Muscle of arm (tissue), 14 donors: ENCODE results near the gene MATR3. TPM values are rescaled to one million over a fixed set of nuclear protein-coding genes. Genes with fewer than 3 reads are reported as not detected.

Source experiments
- DNase-seq: peaks from one replicate; pipeline ENCODE4 v3.0.0-alpha.2; 2013
- long read RNA-seq, 11 donors: transcript quantifications; one replicate each; lab custom pipeline, GENCODE V29; 2026
- polyA plus RNA-seq, 12 donors: library from polyadenylated mRNA; unstranded; fragments of 120-200 nt; gene quantifications; one replicate each; pipeline ENCODE4 v1.2.1, GENCODE V29; 2013; ENCODE audit not compliant: insufficient read length in 12 of 12

MATR3 gene, protein sequence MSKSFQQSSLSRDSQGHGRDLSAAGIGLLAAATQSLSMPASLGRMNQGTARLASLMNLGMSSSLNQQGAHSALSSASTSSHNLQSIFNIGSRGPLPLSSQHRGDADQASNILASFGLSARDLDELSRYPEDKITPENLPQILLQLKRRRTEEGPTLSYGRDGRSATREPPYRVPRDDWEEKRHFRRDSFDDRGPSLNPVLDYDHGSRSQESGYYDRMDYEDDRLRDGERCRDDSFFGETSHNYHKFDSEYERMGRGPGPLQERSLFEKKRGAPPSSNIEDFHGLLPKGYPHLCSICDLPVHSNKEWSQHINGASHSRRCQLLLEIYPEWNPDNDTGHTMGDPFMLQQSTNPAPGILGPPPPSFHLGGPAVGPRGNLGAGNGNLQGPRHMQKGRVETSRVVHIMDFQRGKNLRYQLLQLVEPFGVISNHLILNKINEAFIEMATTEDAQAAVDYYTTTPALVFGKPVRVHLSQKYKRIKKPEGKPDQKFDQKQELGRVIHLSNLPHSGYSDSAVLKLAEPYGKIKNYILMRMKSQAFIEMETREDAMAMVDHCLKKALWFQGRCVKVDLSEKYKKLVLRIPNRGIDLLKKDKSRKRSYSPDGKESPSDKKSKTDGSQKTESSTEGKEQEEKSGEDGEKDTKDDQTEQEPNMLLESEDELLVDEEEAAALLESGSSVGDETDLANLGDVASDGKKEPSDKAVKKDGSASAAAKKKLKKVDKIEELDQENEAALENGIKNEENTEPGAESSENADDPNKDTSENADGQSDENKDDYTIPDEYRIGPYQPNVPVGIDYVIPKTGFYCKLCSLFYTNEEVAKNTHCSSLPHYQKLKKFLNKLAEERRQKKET
- polyA plus RNA-seq = 100 to 1,000 TPM in 11 of 12 donors, not detected in 1; 259 to 407 (median 356) TPM
- long read RNA-seq, donor 1, full-length matches to known transcripts = 18 of 214 reads
- long read RNA-seq, donor 1, partial matches to known transcripts = 196 of 214 reads
- long read RNA-seq, donor 1, other reads (novel, unspliced or antisense) = 0 of 214 reads
- long read RNA-seq, donor 2, full-length matches to known transcripts = 45 of 266 reads
- long read RNA-seq, donor 2, partial matches to known transcripts = 221 of 266 reads
- long read RNA-seq, donor 2, other reads (novel, unspliced or antisense) = 0 of 266 reads
- long read RNA-seq, donor 3, full-length matches to known transcripts = 11 of 132 reads
- long read RNA-seq, donor 3, partial matches to known transcripts = 121 of 132 reads
- long read RNA-seq, donor 3, other reads (novel, unspliced or antisense) = 0 of 132 reads
- long read RNA-seq, donor 4, full-length matches to known transcripts = 6 of 101 reads
- long read RNA-seq, donor 4, partial matches to known transcripts = 95 of 101 reads
- long read RNA-seq, donor 4, other reads (novel, unspliced or antisense) = 0 of 101 reads
- long read RNA-seq, donor 5, full-length matches to known transcripts = 44 of 296 reads
- long read RNA-seq, donor 5, partial matches to known transcripts = 245 of 296 reads
- long read RNA-seq, donor 5, other reads (novel, unspliced or antisense) = 7 of 296 reads
- long read RNA-seq, donor 6, full-length matches to known transcripts = 17 of 137 reads
- long read RNA-seq, donor 6, partial matches to known transcripts = 120 of 137 reads
- long read RNA-seq, donor 6, other reads (novel, unspliced or antisense) = 0 of 137 reads
- long read RNA-seq, donor 7, full-length matches to known transcripts = 10 of 92 reads
- long read RNA-seq, donor 7, partial matches to known transcripts = 82 of 92 reads
- long read RNA-seq, donor 7, other reads (novel, unspliced or antisense) = 0 of 92 reads
- long read RNA-seq, donor 8, full-length matches to known transcripts = 34 of 331 reads
- long read RNA-seq, donor 8, partial matches to known transcripts = 297 of 331 reads
- long read RNA-seq, donor 8, other reads (novel, unspliced or antisense) = 0 of 331 reads
- long read RNA-seq, donor 9, full-length matches to known transcripts = 7 of 160 reads
- long read RNA-seq, donor 9, partial matches to known transcripts = 153 of 160 reads
- long read RNA-seq, donor 9, other reads (novel, unspliced or antisense) = 0 of 160 reads
- long read RNA-seq, donor 10, full-length matches to known transcripts = 28 of 206 reads
- long read RNA-seq, donor 10, partial matches to known transcripts = 178 of 206 reads
- long read RNA-seq, donor 10, other reads (novel, unspliced or antisense) = 0 of 206 reads
- long read RNA-seq, donor 11, full-length matches to known transcripts = 23 of 274 reads
- long read RNA-seq, donor 11, partial matches to known transcripts = 251 of 274 reads
- long read RNA-seq, donor 11, other reads (novel, unspliced or antisense) = 0 of 274 reads

DNA sequence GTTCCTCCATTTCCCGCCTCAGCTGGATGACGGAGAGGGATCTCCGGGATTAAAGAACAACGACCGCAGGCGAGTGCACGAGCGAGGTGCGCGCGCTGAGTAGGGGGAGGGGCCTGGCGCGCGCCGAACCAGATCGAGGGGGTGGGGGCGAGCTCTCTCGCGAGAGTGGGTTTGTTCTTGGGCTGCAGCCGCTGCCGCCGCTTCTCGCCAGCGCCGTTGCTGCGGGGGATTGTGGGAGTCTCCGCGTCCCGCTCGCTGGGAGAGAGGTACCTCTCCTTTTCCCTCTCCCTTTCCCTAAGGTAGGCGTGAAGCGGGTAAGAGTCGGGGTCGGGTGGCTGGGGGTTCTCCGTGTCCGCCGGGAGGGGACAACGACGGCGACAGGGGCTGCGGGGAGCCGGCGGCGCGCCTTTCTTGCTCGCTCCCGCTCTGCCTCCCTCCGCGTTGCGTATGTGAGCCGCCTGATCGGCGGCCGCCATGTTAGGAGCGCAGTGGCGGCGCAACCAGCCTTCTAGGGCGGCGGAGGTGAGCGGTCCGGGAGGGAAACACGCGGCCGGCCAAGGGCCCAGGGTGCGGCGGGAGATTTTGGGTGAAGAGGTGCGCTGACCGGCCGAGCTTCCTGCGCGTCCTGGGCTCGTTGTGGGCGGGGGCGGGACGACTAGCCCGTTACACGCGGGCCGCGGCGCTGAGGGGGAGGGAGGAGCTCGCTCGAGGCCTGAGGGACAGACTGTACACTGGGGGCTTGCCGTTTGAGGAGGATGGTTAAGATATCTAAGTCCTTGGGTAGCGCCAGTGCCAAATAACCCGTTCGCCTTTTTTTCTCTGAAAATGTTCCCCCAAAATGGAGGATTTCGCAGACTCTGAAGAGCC, at the start of gene MATR3:
Gene MATR3 (plus strand): TSS at position 234 of the 867 bp plus-strand sequence. CDS start 13,676 bp downstream, outside the sequence.
- DNase-seq = peak; percentile 95

DNA sequence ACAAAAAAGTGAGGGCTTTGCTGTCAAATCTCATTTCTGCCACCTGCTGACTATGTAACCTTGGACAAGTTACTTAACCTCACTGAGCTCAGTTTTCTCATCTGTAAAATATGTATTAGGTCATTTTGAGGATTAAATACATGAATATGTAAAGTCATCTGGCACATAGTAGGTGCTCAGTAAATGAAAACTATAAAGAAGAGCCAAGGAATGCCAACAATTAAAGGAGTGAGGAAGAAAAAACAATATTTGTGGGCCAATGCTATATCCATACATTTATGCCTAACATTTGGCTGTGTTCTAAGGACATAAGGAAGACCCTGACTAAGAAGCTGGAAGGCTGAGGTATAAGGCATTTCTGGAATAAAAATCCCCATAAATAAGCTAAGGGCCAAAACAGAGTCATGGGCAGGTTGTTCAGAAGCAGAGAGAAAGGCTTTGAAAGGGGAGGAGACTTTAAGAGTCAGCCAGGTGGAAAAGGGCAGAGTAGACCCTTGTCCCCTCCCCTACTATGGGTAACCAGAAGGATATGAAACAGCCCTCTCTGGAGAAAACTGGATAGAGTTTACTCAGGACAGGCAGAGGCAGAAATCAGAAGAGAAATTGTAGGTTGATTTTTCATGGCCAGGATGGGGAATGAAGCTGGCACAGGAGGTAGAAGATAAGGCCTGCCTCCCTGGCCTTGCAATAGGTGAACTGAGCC, 47.8 kb upstream of the MATR3 start:
- DNase-seq = no peak

DNA sequence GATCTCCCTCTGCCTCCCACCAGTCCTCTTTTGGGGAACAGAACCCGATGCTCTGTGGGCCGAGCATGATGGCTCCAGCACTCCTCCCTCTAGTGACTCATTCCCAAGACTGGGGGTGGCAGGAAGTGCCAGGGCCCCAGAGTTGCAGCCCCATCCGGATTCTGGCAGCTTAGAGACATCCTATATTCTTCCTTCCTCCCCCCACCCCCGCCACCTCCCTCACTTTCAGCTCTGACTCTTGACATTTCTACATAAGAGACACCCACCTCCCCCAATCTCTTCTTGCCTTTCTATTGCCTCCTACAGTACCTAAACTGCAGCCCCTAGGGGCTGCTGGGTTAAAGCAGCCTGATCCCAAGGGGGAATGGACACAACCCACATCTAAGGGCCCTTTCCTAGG, 47.1 kb upstream of the MATR3 start:
- DNase-seq = no peak

DNA sequence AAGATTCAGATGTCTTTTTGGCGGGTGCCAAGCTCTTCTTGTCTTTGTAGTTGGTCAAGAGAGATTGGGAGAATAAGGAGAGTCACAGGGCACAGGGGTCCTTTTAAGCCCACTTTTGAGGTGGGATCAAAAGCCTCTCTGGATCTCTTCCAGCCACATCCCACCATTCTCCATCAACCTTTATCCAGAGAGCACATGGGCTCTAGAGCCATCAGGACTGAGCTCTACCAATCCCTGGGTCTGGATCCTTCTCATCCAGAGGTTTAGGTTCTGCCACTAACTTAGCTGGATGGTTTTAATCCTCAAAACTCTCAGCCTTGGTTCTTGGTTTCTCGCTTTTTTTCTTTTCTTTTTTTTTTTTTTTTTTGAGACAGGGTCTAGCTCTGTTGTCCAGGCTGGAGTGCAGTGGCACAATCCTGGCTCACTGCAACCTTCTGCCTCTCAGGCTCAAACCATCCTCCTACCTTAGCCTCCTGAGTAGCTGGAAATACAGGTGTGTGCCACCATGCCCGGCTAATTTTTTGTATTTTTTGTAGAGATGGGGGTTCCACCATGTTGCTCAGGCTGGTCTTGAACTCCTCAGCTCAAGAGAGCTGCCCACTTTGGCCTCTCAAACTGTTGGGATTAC, 44.6 kb upstream of the MATR3 start:
- no peak for DNase-seq

DNA sequence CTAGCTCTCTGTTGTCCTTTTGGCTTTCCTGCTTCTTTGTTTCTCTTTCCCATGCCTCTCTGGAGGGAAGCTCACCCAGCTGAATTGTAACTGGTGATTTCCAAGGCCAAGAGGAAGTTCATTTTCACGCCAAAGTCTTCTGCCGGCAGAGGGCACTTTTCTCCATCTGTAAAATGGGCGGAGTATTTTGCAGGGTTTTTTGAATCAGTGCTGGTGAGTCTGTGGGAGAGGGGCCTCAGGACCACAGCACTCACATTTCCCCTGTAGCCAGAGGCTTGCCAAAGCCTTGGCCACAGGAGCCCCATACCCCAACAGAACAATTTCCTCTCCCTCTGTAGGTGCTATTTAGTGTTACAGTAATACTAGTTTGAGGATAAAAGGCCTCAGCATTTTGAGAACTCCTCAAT, 42.3 kb upstream of the MATR3 start:
- DNase-seq = no peak

DNA sequence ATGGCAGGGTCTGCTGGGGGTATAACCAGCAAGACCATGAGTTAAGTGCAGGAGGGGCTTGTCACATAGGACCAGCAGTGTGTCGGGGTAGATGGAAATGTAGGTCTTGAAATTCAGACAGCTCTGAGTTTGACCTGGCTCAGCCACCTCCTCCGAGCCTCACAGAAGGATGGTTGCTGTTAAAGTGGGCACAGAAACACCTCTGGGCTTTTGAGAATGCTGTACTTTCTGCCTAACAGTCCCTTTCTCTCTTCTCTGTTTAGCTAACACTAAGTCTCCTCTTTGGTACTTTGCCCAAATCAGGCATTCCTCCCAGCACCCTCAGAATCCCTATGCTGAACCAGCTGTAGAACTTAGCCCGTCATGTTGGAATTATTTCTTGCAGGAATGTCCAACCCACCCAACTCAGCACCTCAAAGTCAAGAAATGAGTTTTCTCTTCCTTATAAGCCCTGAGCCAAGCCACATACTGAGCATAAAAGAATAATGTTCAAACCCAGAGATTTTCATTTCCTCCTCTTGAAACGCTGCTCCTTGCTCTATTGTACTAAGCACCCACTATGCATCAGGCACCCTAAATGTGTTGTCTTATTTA, 41.7 kb upstream of the MATR3 start:
- no peak for DNase-seq

DNA sequence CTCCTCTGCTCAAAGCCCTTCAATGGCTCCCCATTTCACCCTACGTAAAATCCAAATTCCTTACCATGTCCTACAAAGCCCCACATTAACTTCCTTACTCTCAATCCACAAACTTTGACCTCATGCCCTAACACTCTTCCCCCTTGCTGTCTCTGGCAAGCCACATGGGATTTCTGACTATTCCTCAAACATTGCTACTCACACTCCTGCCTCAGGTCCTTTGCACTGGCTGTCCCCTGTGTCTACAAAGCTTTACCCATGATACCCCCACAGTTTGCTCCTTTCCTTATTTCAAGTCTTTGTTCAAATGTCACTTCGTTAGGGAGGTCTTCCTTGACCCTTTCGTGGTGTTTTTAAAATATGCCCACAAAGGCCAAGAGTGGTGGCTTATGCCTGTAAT, 40.4 kb upstream of the MATR3 start:
- no peak for DNase-seq

DNA sequence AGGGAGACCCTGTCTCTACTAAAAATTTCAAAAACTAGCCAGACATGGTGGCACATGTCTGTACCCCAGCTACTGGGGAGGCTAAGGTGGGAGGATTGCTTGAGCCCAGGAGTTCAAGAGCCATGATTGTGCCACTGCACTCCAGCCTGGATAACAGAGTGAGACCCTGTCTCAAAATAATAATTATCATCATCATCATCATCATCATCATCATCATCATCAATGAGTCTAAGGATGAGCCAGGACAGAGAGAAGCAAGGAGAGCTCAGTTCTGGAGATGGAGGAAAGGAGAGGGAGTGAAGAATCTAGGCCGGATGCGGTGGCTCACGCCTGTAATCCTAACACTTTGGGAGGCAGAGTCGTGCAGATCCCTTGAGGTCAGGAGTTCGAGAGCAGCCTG, 36.7 kb upstream of the MATR3 start:
- DNase-seq = no peak

DNA sequence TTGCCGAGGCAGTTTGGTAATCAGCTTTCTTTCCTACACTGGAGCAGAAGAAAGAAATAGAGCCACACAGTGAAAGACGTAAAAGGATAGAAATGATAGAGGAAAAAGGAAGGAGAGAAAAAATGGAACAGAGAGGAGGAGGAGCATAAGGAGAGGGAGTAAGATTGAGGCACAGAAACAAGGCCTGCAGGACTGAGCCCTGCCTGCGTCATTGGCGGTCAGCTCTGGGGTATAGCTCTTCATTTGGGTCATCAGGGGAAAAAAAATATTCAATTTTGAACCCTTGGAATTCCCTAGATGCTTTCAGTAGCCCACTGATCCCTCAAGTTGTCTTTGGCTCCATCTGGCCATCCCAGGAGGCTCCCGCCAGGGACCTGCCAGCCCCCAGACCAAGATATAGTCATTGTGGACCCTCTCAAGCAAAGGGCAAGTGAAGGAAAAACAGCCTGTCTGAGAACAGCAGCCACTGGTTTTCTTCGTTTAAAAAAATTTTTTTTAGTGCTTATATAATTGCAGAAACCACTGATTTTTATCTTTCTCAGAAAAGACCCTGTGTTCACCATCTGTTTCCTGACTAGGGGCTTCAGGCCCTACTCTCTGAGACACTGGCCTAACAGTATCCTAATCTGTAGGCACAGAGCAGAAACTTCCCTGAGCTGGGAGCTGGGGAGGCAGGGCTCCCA, 31.3 kb upstream of the MATR3 start:
- no peak for DNase-seq

DNA sequence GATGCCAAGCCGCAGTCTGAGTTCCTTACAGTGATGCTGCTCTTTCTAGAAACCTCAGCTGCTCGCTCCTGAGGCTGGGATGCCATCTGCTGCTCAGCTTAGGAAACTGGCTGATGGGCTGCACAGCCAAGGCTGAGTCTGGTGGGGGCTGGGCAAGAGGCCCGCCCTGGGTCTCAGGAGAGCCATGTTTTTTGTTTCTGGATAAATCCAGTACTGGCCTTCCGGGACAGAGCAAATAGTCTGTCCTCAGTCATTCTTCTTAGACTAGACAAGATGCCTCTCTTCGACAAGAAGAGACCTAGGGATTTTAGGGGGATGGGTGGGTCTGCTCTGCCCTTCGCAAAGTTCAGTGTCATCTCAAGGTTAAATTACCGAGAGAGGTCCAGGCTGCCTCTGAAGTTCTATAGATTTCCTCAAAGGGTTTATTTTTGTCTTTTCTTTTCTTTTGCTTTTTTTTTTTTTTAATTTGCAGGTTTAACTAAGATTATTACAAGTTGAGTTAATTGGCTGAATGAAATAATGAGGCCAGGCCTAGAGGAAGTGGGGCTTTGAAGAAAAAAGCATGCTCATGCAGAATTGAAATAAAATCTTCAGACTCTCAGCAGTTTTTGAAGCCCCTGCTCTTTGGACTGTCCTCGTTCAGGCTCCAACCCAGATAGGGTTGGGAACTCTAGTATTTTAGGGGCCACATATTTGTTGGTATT, 30.6 kb upstream of the MATR3 start:
- DNase-seq = peak; percentile 87

DNA sequence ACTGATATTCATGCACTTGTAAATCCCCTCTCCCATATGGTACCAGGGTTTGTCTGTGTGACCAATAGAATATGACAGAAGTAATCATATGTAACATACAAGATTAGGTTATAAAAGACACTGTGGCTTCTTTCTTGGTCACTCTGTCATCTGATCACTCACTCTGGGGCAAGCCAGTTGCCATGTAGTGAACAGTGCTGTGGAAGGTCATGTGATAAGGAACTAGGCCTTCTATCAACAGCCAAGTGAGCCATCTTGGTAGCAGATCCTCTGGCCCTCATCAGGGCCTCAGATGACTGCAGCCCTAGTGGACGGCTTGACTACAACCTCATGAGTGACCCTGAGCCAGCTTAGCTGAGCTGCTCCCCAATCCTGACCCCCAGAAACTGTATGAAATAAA, 30.0 kb upstream of the MATR3 start:
- DNase-seq = no peak

DNA sequence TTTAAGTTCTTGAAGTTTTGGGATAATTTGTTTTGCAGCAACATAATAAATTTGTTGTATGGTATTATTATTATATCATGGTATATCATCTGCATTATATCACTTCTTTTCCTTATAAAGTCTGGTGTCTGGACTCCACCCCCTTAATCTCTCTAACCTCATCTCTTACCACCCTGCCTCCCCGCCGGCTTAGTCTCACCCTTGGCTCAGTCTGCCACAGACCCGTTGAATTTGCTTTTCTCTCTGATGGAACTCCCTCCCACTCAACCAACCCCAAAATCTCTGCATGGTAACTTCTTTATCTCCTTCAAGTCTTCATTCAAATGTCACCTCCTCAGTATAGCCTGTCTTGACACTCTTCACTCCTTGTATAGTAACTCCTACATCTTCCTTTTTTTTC, 29.6 kb upstream of the MATR3 start:
- no peak for DNase-seq

DNA sequence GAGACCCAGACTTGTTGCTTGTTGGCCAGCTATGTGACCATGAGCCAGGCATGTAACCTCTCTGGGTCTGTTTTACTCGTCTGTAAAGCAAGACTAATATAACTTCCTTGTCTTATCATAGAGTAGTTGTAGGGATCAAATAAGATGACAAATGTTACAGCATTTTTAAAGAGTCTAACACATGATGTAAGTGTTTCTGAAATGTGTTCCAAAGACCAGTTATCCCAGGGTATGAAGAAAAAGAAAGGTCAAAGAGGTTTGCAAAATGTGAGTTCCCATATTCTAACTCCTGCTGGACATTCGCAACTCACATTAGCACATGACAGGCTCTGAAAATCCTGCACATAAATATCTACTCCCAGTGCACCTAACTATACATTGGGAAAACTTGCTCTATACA, 28.5 kb upstream of the MATR3 start:
- no peak for DNase-seq

DNA sequence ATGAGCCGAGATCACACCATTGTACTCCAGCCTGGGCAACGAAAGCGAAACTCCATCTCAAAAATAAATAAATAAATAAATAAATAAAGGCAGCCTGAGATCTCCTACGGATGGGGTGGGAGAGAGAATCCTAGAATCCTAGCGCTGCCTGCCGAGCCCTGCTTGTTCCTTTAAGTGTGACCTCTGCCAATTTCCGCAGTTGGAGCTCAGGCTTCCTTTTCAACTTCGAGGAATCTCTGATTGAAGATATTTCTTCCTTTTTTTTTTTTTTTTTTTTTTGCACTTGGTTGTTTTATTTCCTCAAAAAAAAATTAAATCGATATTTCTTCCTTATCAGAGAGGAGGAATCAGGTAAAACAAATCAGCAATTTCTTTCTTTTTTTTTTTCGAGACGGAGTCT, 27.3 kb upstream of the MATR3 start:
- no peak for DNase-seq

DNA sequence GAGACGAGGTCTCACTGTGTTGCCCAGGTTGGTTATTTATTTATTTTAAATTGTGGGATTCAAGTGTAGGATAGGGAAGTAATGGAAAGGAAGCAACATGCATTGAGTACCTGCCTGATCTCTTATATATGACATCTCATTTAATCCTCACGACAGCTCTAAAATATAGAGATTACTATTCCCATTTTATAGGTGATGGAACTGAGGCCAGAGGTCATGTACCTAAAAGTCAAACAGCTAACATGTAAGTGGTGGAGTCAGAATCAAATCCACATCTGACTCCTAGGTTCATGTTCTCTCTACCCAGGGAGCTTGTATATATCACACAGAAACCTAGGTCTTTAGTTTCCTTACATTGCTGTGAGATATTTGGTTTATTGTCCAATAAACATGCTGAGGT, 26.1 kb upstream of the MATR3 start:
- no peak for DNase-seq
